B cell (primary cell): ENCODE results near the gene GABRG3. TPM values are rescaled to one million over a fixed set of nuclear protein-coding genes. Genes with fewer than 3 reads are reported as not detected.

ENCODE experiments used
- ATAC-seq: fragments of 200-7000 bp; cut with Tn5 transposase; one replicate; pipeline ENCODE4 v1.10.0; 2021; ENCODE audit warnings: low read depth, mild to moderate bottlenecking, moderate number of reproducible peaks, moderate library complexity
- CTCF ChIA-PET: fragments of 350-600 bp; sonication (Branson Sonifier 250); formaldehyde crosslinking; loops from one replicate; lab custom pipeline; 2021; ENCODE audit warnings: antibody characterized with exemption, inconsistent platforms; lab: Charles Lee
- POLR2A ChIA-PET: fragments of 350-600 bp; sonication (Branson Sonifier 250); formaldehyde crosslinking; loops from one replicate; lab custom pipeline; 2021; ENCODE audit warnings: antibody characterized with exemption; lab: Charles Lee
- DNase-seq: peaks from one replicate; pipeline ENCODE4 v3.0.0; 2013
- H2AFZ ChIP-seq: 2 replicates; pipeline ENCODE4 v1.6.1; 2012; ENCODE audit warnings: mild to moderate bottlenecking, low read depth, low read length; ENCODE audit not compliant: insufficient read depth, poor library complexity, severe bottlenecking
- H3K27ac ChIP-seq, 2 donors: 1 replicate in 1 of 2; 2 replicates in 1 of 2; pipeline ENCODE4 v1.5.1; 2012 to 2013; ENCODE audit warnings: low read length in 2 of 2, mild to moderate bottlenecking in 2 of 2, moderate library complexity in 1 of 2
- H3K27me3 ChIP-seq, 4 experiments: fragments of 200-600 bp in 1 of 4; sonication (generic) in 1 of 4; replicated peaks in 1 of 4; 1 replicate in 2 of 4; 2 replicates in 2 of 4; pipeline versions ENCODE4 v1.6.1 to v1.7.0; 2013 to 2016; ENCODE audit warnings: low read length in 3 of 4, mild to moderate bottlenecking in 2 of 4, mixed read lengths in 1 of 4, moderate library complexity in 1 of 4; ENCODE audit not compliant: insufficient read depth in 4 of 4, control insufficient read depth in 3 of 4; ENCODE audit errors: control extremely low read depth in 1 of 4
- H3K36me3 ChIP-seq, 2 experiments: replicated peaks in 1 of 2; 1 replicate in 1 of 2; 2 replicates in 1 of 2; pipeline versions ENCODE4 v1.6.1 to v1.7.1; 2013; ENCODE audit warnings: low read length in 1 of 2; ENCODE audit not compliant: insufficient read depth in 2 of 2, control insufficient read depth in 1 of 2; ENCODE audit errors: control extremely low read depth in 1 of 2, extremely low read depth in 1 of 2
- H3K4me1 ChIP-seq, 2 donors: fragments of 200-600 bp in 1 of 2; sonication (generic) in 1 of 2; 1 replicate in 1 of 2; 2 replicates in 1 of 2; pipeline versions ENCODE4 v1.5.1 to v1.6.1; 2013 to 2017; ENCODE audit warnings: low read length in 2 of 2; ENCODE audit not compliant: control insufficient read depth in 2 of 2, insufficient read depth in 2 of 2
- H3K4me2 ChIP-seq: replicated peaks from 2 replicates; pipeline ENCODE3; 2012; ENCODE audit warnings: mild to moderate bottlenecking, low read depth, low read length; ENCODE audit not compliant: poor library complexity, severe bottlenecking
- H3K4me3 ChIP-seq, 5 experiments: fragments of 200-600 bp in 1 of 5; sonication (generic) in 1 of 5; 1 replicate in 3 of 5; 2 replicates in 2 of 5; pipeline versions ENCODE4 v1.5.1 to v1.7.0; 2011 to 2016; ENCODE audit warnings: low read length in 4 of 5, mild to moderate bottlenecking in 4 of 5, low read depth in 2 of 5, control low read depth in 1 of 5, moderate library complexity in 1 of 5; ENCODE audit not compliant: insufficient read depth in 1 of 5; ENCODE audit errors: control extremely low read depth in 1 of 5, extremely low read depth in 1 of 5
- H3K79me2 ChIP-seq: fragments of 200-600 bp; sonication (generic); one replicate; pipeline ENCODE4 v1.6.0; 2016; ENCODE audit warnings: low read length; ENCODE audit not compliant: control insufficient read depth, insufficient read depth
- H3K9ac ChIP-seq: fragments of 200-600 bp; sonication (generic); 2 replicates; pipeline ENCODE4 v1.6.1; 2017; ENCODE audit warnings: mild to moderate bottlenecking, low read length, moderate library complexity
- H3K9me3 ChIP-seq, 3 donors: one replicate each; pipeline versions ENCODE4 v1.6.1 to v1.7.1; 2013; ENCODE audit warnings: low read length in 2 of 3; ENCODE audit not compliant: control insufficient read depth in 2 of 3, insufficient read depth in 1 of 3; ENCODE audit errors: control extremely low read depth in 1 of 3
- H4K20me1 ChIP-seq: 2 replicates; pipeline ENCODE4 v1.6.0; 2012; ENCODE audit warnings: mild to moderate bottlenecking, low read length; ENCODE audit not compliant: insufficient read depth, control insufficient read depth, poor library complexity, severe bottlenecking
- H3K27ac Mint-ChIP-seq: one replicate; pipeline ENCODE4 v1.8.0; 2021; ENCODE audit warnings: mixed read lengths
- H3K27me3 Mint-ChIP-seq: one replicate; pipeline ENCODE4 v1.8.0; 2021; ENCODE audit warnings: mixed read lengths
- H3K4me1 Mint-ChIP-seq: one replicate; pipeline ENCODE4 v1.8.0; 2021; ENCODE audit warnings: mixed read lengths
- H3K4me3 Mint-ChIP-seq: one replicate; pipeline ENCODE4 v1.8.0; 2021; ENCODE audit warnings: mixed read lengths
- H3K9me3 Mint-ChIP-seq: one replicate; pipeline ENCODE4 v1.8.0; 2022; ENCODE audit warnings: mixed read lengths; ENCODE audit not compliant: insufficient read depth
- EZH2 ChIP-seq: IDR thresholded peaks from 2 replicates; pipeline ENCODE4 v1.6.1; 2012; ENCODE audit warnings: borderline replicate concordance, low read depth, mild to moderate bottlenecking, moderate library complexity, low read length; ENCODE audit not compliant: insufficient read depth, poor library complexity, severe bottlenecking
- WGBS: methylation state at CpG from one replicate; pipeline ENCODE4 v1.1.5; 2013; ENCODE audit warnings: missing lambda C conversion rate; ENCODE audit not compliant: insufficient coverage; 5-methylcytosine and 5-hydroxymethylcytosine counted together
- intact Hi-C: fragments of 100-400 bp; cut with micrococcal nuclease; formaldehyde crosslinking; loops from one replicate; pipeline ENCODE4 v1.10.0; 2022
- polyA plus RNA-seq: library from polyadenylated mRNA; depleted of rRNA; stranded (reverse); fragments of >200 nt; gene quantifications from 2 replicates; pipeline ENCODE4 v1.2.3, GENCODE V29; 2012
- total RNA-seq, 2 donors: library from RNA; stranded (reverse); fragments of 120-200 nt in 1 of 2; gene quantifications; 1 replicate in 1 of 2; 2 replicates in 1 of 2; pipeline versions ENCODE4 v1.2.3 to v1.2.4, GENCODE V29; 2013 to 2022
- TF ChIP-seq, protein P1 (sequence below): fragments of 200-600 bp; IDR thresholded peaks from one replicate; pipeline ENCODE4 v1.8.0; 2022; ENCODE audit warnings: antibody characterized with exemption, mild to moderate bottlenecking

GABRG3 gene
- total and polyA plus RNA-seq, 2 donors (not counting 1 experiment from before 2014, with no cell fraction given): not detected

- Histone ChIP-seq H3K27ac (no peak overlapping the region), H2AFZ (no peak overlapping the region), H3K4me1 (no peaks in the 10 kb centered on the region), H3K36me3 (no peaks in the 10 kb centered on the region), H3K9ac (no peak overlapping the region), H3K27me3 (no peaks in the 10 kb centered on the region), H3K4me2 (no peak overlapping the region), H3K4me3 (no peak overlapping the region), H4K20me1 (no peaks in the 10 kb centered on the region), H3K79me2 (no peaks in the 10 kb centered on the region), H3K9me3 (peaks cover 0 to 3% (median 0%) of the 10 kb centered on the region in 3 donors)
- Mint-ChIP-seq H3K27ac (no peak overlapping the region), H3K27me3 (no peaks in the 10 kb centered on the region), H3K4me1 (no peaks in the 10 kb centered on the region), H3K9me3 (peaks cover 6% of the 10 kb centered on the region), H3K4me3 (no peak overlapping the region)
- TF ChIP-seq, protein P1, sequence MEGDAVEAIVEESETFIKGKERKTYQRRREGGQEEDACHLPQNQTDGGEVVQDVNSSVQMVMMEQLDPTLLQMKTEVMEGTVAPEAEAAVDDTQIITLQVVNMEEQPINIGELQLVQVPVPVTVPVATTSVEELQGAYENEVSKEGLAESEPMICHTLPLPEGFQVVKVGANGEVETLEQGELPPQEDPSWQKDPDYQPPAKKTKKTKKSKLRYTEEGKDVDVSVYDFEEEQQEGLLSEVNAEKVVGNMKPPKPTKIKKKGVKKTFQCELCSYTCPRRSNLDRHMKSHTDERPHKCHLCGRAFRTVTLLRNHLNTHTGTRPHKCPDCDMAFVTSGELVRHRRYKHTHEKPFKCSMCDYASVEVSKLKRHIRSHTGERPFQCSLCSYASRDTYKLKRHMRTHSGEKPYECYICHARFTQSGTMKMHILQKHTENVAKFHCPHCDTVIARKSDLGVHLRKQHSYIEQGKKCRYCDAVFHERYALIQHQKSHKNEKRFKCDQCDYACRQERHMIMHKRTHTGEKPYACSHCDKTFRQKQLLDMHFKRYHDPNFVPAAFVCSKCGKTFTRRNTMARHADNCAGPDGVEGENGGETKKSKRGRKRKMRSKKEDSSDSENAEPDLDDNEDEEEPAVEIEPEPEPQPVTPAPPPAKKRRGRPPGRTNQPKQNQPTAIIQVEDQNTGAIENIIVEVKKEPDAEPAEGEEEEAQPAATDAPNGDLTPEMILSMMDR: no peak
- no peak for TF ChIP-seq EZH2
- no peak for DNase-seq
- CTCF ChIA-PET: no interaction called here
- no CpG with 5 or more reads among the region's 6 CpGs for WGBS
- POLR2A ChIA-PET: no interaction called here
- intact Hi-C loops: no loop called here
- ATAC-seq: no peak
These were observed 426.0 kb downstream of the GABRG3 start for GRCh38 chr15:27396996-27397395.

DNA sequence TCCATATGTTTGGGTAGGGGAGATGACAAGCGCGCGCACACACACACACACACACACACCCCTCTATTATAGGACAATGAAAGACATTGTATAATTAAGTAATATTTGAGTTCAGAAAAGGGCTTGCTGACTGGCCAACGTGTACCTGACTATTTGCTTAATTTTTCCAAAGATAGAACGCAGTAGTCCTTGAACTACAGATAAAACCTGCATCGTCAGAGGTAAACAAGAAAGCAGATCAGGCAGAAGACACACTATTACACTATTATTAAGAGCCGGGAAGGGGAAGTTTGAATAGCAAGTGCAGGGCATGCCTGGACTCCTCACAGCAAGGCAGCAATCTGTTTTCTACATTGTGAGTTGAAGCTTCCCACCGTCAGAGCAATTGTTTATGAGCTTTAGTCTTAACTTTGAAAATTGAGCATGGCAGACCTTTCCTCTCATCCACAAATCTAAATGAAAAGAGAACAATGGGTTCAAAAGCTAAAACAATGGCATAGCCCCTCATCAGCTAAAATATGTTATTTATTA is 427.7 kb downstream of the GABRG3 start:
- Histone ChIP-seq H4K20me1 (no peaks in the 10 kb centered on the region), H3K79me2 (no peaks in the 10 kb centered on the region), H3K4me3 (no peak overlapping the region), H3K4me2 (no peak overlapping the region), H3K27me3 (no peaks in the 10 kb centered on the region), H3K36me3 (no peaks in the 10 kb centered on the region), H3K27ac (no peak overlapping the region), H2AFZ (no peak overlapping the region), H3K9ac (no peak overlapping the region), H3K4me1 (no peaks in the 10 kb centered on the region), H3K9me3 (peaks cover 0 to 3% (median 0%) of the 10 kb centered on the region in 3 donors)
- no peak for DNase-seq
- no peak for ATAC-seq
- Mint-ChIP-seq H3K4me3 (no peak overlapping the region), H3K27me3 (no peaks in the 10 kb centered on the region), H3K27ac (no peak overlapping the region), H3K9me3 (peaks cover 9% of the 10 kb centered on the region), H3K4me1 (no peaks in the 10 kb centered on the region)
- ChIA-PET CTCF (no interaction called here), POLR2A (no interaction called here)
- intact Hi-C loops: no loop called here
- 80% methylated on average over 1 of the region's 8 CpGs for WGBS
- no peak for TF ChIP-seq EZH2
- TF ChIP-seq, protein P1: no peak
